SU-DHL-6 (cell line): ENCODE measurements around the gene TMEM168.

Experiments used
- H2AFZ ChIP-seq: fragments of 200-600 bp; sonication (generic); 2 replicates; pipeline ENCODE4 v1.6.1; 2014; ENCODE audit warnings: low read depth, mild to moderate bottlenecking, moderate library complexity, mixed read lengths, antibody characterized with exemption, low read length; ENCODE audit not compliant: severe bottlenecking
- H3F3A ChIP-seq: fragments of 200-600 bp; shearing (Covaris generic); 2 replicates; pipeline ENCODE4 v1.6.0; 2016; ENCODE audit warnings: antibody characterized with exemption, mild to moderate bottlenecking; ENCODE audit not compliant: insufficient read depth
- H3K27ac ChIP-seq: fragments of 200-600 bp; sonication (generic); 2 replicates; pipeline ENCODE4 v1.5.1; 2016; ENCODE audit warnings: low read depth, mild to moderate bottlenecking, low read length, moderate library complexity, mixed read lengths
- H3K27me3 ChIP-seq: fragments of 200-600 bp; sonication (generic), shearing (Covaris generic); 2 replicates; pipeline ENCODE4 v1.6.0; 2014; ENCODE audit warnings: mild to moderate bottlenecking, low read length
- H3K36me3 ChIP-seq: fragments of 200-600 bp; sonication (generic); 2 replicates; pipeline ENCODE4 v1.6.1; 2014; ENCODE audit warnings: mild to moderate bottlenecking, low read length, mixed read lengths
- H3K4me2 ChIP-seq: fragments of 300-600, 200-600 bp; shearing (Covaris generic), sonication (generic); 2 replicates; pipeline ENCODE4 v1.6.0; 2014; ENCODE audit warnings: low read length, low read depth, mild to moderate bottlenecking; ENCODE audit not compliant: poor library complexity, severe bottlenecking
- H3K4me3 ChIP-seq: fragments of 200-600 bp; sonication (generic); 2 replicates; pipeline ENCODE4 v1.5.1; 2014; ENCODE audit warnings: antibody characterized with exemption, low read length, mild to moderate bottlenecking, mixed read lengths; ENCODE audit not compliant: insufficient read depth, poor library complexity, severe bottlenecking
- H3K79me2 ChIP-seq: fragments of 200-600 bp; sonication (generic); 2 replicates; pipeline ENCODE4 v1.6.1; 2014; ENCODE audit warnings: mild to moderate bottlenecking, low read length, moderate library complexity; ENCODE audit not compliant: insufficient read depth
- H3K9ac ChIP-seq: fragments of 200-600 bp; sonication (generic); 2 replicates; pipeline ENCODE4 v1.7.0; 2014; ENCODE audit warnings: mild to moderate bottlenecking, low read length
- H3K9me2 ChIP-seq: fragments of 200-600 bp; sonication (generic); replicated peaks from 2 replicates; pipeline ENCODE4 v1.6.1; 2014; ENCODE audit warnings: low read length; ENCODE audit not compliant: insufficient read depth
- H3K9me3 ChIP-seq: fragments of 200-600 bp; sonication (generic); 2 replicates; pipeline ENCODE4 v1.6.1; 2014; ENCODE audit warnings: low read length, mixed read lengths; ENCODE audit not compliant: insufficient read depth
- H4K20me1 ChIP-seq: fragments of 200-600 bp; sonication (generic); 2 replicates; pipeline ENCODE4 v1.6.1; 2014; ENCODE audit warnings: low read depth, mild to moderate bottlenecking, antibody characterized with exemption, low read length, moderate library complexity, mixed read lengths
- EZH2phosphoT487 ChIP-seq: fragments of 200-600 bp; sonication (generic), shearing (Covaris generic); conservative IDR thresholded peaks from 2 replicates; pipeline ENCODE4 v1.6.1; 2018; ENCODE audit warnings: mild to moderate bottlenecking, antibody characterized with exemption, low read length, moderate library complexity, mixed read lengths
- TF ChIP-seq, protein P1 (sequence below): fragments of 200-600 bp; sonication (generic); IDR thresholded peaks from one replicate; pipeline ENCODE4 v1.5.1; 2017; ENCODE audit warnings: antibody characterized with exemption, mild to moderate bottlenecking, low read length, moderate library complexity; ENCODE audit not compliant: insufficient read depth, poor library complexity, severe bottlenecking

Gene TMEM168

DNA sequence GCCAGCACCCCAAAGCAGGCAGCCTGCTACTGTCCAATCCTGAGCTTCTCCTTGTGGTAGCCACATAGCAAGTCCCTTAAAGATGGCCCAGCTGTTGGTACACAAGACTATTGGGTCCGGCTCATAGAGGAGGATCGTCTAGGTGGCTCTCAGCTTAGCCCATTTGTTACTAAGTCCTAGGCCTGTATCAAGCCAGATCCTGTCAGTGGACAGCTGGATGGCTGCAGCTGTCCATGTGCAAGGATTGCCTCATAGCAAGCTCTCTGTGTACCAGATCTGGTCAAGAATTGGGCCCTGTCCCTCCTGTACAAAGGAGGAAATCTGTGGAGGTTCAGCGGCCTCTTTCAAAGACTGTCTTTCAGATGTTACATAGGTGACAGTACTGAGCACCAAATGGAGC is 12.2 kb upstream of the TMEM168 start:
- TF ChIP-seq, protein P1, sequence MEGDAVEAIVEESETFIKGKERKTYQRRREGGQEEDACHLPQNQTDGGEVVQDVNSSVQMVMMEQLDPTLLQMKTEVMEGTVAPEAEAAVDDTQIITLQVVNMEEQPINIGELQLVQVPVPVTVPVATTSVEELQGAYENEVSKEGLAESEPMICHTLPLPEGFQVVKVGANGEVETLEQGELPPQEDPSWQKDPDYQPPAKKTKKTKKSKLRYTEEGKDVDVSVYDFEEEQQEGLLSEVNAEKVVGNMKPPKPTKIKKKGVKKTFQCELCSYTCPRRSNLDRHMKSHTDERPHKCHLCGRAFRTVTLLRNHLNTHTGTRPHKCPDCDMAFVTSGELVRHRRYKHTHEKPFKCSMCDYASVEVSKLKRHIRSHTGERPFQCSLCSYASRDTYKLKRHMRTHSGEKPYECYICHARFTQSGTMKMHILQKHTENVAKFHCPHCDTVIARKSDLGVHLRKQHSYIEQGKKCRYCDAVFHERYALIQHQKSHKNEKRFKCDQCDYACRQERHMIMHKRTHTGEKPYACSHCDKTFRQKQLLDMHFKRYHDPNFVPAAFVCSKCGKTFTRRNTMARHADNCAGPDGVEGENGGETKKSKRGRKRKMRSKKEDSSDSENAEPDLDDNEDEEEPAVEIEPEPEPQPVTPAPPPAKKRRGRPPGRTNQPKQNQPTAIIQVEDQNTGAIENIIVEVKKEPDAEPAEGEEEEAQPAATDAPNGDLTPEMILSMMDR: no peak
- no peak for TF ChIP-seq EZH2phosphoT487

DNA sequence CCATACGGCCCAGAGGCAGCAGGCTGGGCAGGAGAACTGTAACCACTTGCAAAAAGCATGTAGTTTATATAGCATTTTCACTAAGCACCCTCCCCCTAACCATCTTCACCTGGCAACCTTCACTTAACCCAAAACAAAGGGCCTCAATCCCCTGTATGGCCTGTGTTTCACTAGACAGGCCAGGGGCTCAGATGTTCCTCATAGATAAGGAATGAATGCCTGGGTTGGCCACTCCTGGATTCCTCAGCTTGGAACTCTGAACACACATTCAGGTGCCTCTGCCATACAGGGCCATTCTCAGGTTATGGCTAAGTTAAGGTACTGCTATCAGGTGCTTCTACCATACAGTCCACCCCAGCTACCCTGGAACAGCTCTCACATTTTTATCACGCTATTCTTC is 10.3 kb upstream of the TMEM168 start:
- no peak for TF ChIP-seq EZH2phosphoT487
- TF ChIP-seq, protein P1: no peak
- H3K4me3 ChIP-seq: no peak overlapping the region
- no peaks in the 10 kb centered on the region for H3K36me3 ChIP-seq

More for the DNA sequence above, 12.2 kb upstream of the TMEM168 start:
- Histone ChIP-seq H2AFZ (no peak overlapping the region), H3K9ac (no peak overlapping the region), H3K4me2 (no peak overlapping the region), H3K36me3 (no peaks in the 10 kb centered on the region), H3F3A (peaks cover 3% of the 10 kb centered on the region; the same call in 1 of the 2 replicates), H3K27me3 (no peaks in the 10 kb centered on the region), H3K4me3 (no peak overlapping the region), H3K9me3 (no peaks in the 10 kb centered on the region), H4K20me1 (no peaks in the 10 kb centered on the region), H3K27ac (no peak overlapping the region), H3K9me2 (no peaks in the 10 kb centered on the region), H3K79me2 (no peaks in the 10 kb centered on the region)

DNA sequence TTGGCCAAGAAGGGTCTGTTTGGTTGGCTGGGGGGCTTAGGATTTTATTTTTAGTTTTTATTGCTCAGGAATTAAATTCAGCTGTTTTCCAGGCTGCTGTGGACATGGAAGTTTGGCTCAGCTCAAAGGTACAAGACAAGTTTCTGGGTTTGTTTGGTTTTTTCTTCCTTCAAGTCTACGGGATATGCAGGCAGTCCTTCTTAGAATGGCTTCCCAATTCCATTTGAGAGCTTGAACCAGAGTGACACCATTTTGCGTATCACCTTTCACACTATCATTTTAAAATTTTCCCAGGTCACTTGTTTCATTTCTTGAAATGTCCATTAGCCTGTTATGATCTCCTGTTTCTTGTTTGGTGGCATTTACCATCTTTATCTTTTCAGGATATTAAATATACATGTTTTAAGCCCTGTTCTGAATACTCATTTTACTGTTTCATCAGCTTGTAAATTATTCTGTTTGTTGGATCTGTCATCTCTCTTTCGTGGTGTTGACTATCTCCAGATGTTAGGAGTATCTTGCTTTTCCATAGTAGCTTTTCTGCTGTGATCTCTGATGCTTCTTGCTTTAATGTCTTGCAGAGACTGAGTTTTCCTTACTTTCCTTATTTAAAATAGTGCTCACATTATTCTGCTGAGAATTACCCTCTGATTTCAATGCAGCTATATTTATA is 9.4 kb upstream of the TMEM168 start:
- Histone ChIP-seq H4K20me1 (no peaks in the 10 kb centered on the region), H3K9ac (no peak overlapping the region), H3K4me2 (no peak overlapping the region), H3K9me3 (no peaks in the 10 kb centered on the region), H3K36me3 (no peaks in the 10 kb centered on the region), H3F3A (peaks cover 3% of the 10 kb centered on the region; the same call in 1 of the 2 replicates), H3K9me2 (no peaks in the 10 kb centered on the region), H2AFZ (no peak overlapping the region), H3K27me3 (no peaks in the 10 kb centered on the region), H3K27ac (no peak overlapping the region), H3K4me3 (no peak overlapping the region), H3K79me2 (no peaks in the 10 kb centered on the region)
- no peak for TF ChIP-seq EZH2phosphoT487
- TF ChIP-seq, protein P1: no peak

More for the DNA sequence above, 10.3 kb upstream of the TMEM168 start:
- no peaks in the 10 kb centered on the region for H3K27me3 ChIP-seq
- H3K9me3 ChIP-seq: no peaks in the 10 kb centered on the region
- no peak overlapping the region for H3K9ac ChIP-seq
- H3K79me2 ChIP-seq: no peaks in the 10 kb centered on the region
- no peak overlapping the region for H3K4me2 ChIP-seq
- no peak overlapping the region for H3K27ac ChIP-seq
- no peaks in the 10 kb centered on the region for H4K20me1 ChIP-seq
- H2AFZ ChIP-seq: no peak overlapping the region
- peaks cover 3% of the 10 kb centered on the region; the same call in 1 of the 2 replicates for H3F3A ChIP-seq
- no peaks in the 10 kb centered on the region for H3K9me2 ChIP-seq
